HG02943 (cell line): Measurements from ENCODE around the gene SNX18.
"Not testable (repeated sequence)": the region's sequence is repeated elsewhere in the genome, so short reads cannot be mapped to it uniquely, and the experiment has no call there.

Experiments used
- ATAC-seq: cut with Tn5 transposase; IDR thresholded peaks from one replicate; pipeline ENCODE4 v1.9.1; 2021; ENCODE audit warnings: mild to moderate bottlenecking, low read depth, moderate library complexity; ENCODE audit not compliant: unreplicated experiment

Gene SNX18, protein sequence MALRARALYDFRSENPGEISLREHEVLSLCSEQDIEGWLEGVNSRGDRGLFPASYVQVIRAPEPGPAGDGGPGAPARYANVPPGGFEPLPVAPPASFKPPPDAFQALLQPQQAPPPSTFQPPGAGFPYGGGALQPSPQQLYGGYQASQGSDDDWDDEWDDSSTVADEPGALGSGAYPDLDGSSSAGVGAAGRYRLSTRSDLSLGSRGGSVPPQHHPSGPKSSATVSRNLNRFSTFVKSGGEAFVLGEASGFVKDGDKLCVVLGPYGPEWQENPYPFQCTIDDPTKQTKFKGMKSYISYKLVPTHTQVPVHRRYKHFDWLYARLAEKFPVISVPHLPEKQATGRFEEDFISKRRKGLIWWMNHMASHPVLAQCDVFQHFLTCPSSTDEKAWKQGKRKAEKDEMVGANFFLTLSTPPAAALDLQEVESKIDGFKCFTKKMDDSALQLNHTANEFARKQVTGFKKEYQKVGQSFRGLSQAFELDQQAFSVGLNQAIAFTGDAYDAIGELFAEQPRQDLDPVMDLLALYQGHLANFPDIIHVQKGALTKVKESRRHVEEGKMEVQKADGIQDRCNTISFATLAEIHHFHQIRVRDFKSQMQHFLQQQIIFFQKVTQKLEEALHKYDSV

GRCh38 chr5:54517512-54518145 is at the start of gene SNX18:
Gene SNX18 (plus strand): TSS chr5:54517759. CDS start chr5:54517953, 194 bp downstream.
- ATAC-seq, result peak; percentile 92

- ATAC-seq, result no peak
Observed at GRCh38 chr5:54469622-54470021, 47.9 kb upstream of the SNX18 start.

- no peak for ATAC-seq
Observed at GRCh38 chr5:54470128-54470527, 47.4 kb upstream of the SNX18 start.

GRCh38 chr5:54470677-54471076 is 46.9 kb upstream of the SNX18 start:
- no peak for ATAC-seq

DNA sequence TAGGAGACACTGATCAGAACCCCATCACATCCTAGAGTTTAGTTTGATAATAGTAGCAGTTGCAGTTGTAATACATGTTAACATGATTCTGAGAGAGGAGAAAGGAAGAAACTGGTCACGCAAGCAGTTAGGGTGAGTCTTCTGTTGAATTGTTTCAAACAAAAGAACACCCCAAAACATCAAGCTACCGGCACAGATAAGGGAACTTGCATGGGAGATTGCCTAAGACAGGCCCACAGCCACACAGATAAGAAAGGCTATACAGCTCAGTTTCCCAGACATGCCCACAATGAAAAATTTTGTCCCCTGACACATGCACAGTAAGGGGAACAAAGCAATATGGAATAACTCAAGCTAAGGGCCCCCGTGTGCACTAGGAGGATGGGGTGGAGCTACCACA is 46.2 kb upstream of the SNX18 start:
- ATAC-seq, result no peak

GRCh38 chr5:54476682-54477081 is 40.9 kb upstream of the SNX18 start:
- no peak for ATAC-seq

GRCh38 chr5:54477941-54478478 is 39.5 kb upstream of the SNX18 start:
- ATAC-seq, result no peak

DNA sequence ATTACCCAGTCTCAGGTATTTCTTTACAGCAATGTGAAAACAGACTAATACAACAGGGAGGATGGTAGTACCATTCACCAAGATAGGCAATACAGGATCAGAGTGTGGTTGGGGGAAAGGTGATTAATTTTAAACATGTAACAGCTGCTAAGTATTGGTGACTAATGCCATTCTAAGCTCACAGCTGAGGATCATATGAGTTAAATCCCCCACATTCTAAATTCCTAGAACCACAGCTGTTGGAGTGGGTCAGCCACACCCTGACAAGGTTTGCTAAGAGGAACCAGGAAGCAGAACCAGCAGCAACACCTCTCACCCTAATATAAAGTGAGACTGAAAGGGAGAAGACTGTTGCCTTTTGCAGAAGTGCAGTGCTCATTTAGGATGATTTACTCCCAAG is 37.3 kb upstream of the SNX18 start:
- ATAC-seq, result no peak

DNA sequence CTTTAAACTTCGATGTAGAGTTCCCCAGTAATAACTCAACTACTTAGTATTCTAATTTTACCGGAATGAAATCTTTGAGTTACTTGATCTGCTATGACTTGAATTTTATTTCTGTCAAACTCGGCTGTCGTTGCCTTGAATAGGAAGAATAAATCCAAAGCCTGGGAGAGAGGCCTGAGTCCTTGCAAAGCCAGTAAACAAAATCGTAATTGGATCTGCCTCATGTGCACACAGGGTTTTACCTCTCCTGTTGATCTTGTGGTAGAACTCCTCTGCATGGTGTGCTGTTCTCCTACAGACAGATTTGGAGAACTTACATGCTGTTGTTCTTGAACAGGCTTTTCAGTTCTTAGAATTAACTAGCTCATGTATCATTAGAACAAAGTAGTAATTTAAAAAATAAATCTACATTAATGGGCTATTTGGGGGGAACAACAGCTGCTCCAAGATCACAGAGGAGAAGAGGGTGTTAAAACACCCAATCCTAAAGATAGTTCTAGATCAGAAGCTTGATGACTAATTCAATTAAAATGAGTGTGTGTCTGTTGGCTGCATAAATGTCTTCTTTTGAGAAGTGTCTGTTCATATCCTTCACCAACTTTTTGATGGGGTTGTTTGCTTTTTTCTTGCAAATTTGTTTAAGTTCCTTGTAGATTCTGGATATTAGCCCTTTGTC is 33.2 kb upstream of the SNX18 start:
- ATAC-seq, result no peak

DNA sequence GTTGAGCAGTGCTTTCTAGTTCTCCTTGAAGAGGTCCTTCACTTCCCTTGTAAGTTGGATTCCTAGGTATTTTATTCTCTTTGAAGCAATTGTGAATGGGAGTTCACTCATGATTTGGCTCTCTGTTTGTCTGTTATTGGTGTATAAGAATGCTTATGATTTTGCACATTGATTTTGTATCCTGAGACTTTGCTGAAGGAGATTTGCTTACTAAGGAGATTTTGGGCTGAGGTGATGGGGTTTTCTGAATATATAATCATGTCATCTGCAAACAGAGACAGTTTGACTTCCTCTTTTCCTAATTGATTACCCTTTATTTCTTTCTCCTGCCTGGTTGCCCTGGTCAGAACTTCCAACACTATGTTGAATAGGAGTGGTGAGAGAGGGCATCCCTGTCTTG is 31.9 kb upstream of the SNX18 start:
- not testable (repeated sequence) for ATAC-seq

- ATAC-seq, result not testable (repeated sequence)
Observed at GRCh38 chr5:54489648-54489979, 27.9 kb upstream of the SNX18 start.

- no peak for ATAC-seq
Observed at GRCh38 chr5:54491326-54491725, 26.2 kb upstream of the SNX18 start.

GRCh38 chr5:54492178-54492577 is 25.4 kb upstream of the SNX18 start:
- no peak for ATAC-seq

DNA sequence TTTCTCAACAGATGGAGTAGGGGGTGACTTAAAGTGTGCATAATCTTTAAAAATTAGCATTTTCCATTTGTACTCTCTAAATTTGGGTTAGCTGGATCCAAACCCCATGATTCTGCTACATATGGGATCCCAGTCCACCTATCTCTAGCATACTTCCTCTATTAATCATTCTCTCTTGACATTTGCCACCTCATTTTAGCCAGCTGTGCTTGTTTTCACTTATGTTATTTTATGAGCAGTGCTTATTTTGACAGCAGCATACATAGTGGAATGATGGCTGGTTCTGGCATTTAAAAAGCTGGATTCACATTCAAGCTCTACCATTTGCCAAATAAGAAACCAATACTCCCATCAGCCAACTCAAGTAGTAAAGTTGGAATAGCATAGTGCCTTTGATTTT is 22.5 kb upstream of the SNX18 start:
- ATAC-seq, result no peak

- ATAC-seq, result no peak
Observed at GRCh38 chr5:54514291-54514690, 3.3 kb upstream of the SNX18 start.

GRCh38 chr5:54514841-54515432 is 2.6 kb upstream of the SNX18 start:
- ATAC-seq, result no peak

- no peak for ATAC-seq
Observed at GRCh38 chr5:54515634-54516033, 1.9 kb upstream of the SNX18 start.

DNA sequence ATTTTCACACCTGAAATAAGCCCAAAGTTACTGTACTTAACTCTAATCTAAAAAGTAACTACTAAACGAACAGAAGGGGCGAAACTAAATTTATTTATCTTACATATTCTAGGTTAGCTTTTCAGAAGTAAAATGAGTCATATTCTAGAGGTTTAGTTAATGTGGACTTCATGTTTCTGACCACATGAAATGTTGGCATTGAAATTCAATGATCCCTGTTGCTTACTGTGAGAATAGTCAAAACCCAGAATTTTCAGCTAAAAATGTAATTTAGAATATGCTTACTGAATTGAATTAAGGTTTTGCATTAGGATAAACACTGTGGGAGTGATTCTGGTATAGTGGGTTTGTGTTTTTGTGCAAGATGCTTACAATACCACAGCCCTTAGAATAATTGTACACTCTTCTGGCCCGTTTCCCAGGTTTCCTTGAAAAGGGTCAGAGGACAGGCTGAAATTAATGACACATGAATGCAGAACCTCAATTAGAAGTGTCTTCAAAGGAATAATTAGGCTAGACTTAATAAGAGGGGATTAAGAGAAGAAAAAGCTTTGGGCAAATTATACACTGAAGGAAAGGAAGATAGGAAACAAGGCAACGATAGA is 1.4 kb upstream of the SNX18 start:
- no peak for ATAC-seq

- peak; percentile 6 for ATAC-seq
Observed at GRCh38 chr5:54517174-54517511, 416 bp upstream of the SNX18 start.

DNA sequence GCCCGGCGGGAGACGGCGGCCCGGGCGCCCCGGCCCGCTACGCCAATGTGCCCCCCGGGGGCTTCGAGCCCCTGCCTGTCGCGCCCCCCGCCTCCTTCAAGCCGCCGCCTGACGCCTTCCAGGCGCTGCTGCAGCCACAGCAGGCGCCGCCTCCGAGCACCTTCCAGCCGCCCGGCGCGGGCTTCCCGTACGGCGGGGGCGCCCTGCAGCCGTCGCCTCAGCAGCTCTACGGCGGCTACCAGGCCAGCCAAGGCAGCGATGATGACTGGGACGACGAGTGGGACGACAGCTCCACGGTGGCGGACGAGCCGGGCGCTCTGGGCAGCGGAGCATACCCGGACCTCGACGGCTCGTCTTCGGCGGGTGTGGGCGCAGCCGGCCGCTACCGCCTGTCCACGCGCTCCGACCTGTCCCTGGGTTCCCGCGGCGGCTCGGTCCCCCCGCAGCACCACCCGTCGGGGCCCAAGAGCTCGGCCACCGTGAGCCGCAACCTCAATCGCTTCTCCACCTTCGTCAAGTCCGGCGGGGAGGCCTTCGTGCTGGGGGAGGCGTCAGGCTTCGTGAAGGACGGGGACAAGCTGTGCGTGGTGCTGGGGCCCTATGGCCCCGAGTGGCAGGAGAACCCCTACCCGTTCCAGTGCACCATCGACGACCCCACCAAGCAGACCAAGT is 723 bp downstream of the SNX18 start:
- peak; percentile 33 for ATAC-seq
